Measurements from ENCODE around the gene UTP18. TPM values are rescaled to one million over a fixed set of nuclear protein-coding genes. Genes with fewer than 3 reads are reported as not detected.
A peak's percentile ranks its signal among the peaks of the same experiment; 100 is the strongest.
"Not testable (repeated sequence)": the region's sequence is repeated elsewhere in the genome, so short reads cannot be mapped to it uniquely, and the experiment has no call there.

UTP18 gene
- total RNA-seq, 1 donor from 2014 or later = 26.4 TPM

GRCh38 chr17:51258756-51259563, 1.4 kb upstream of the UTP18 start:
- DNase-seq (ENCODE audit: extremely low read depth, low read depth, low spot score) = no peak

- DNase-seq (ENCODE audit: extremely low read depth, low read depth, low spot score) = no peak
Measured at GRCh38 chr17:51259564-51260236, 646 bp upstream of the UTP18 start, which contains the start of gene MBTD1. Gene MBTD1 (minus strand): TSS chr17:51260049. CDS start chr17:51225161, 34,888 bp downstream.

GRCh38 chr17:51261024-51261963, 948 bp downstream of the UTP18 start:
- no peak for DNase-seq (ENCODE audit: extremely low read depth, low read depth, low spot score)

GRCh38 chr17:51263006-51263405, 2.7 kb downstream of the UTP18 start:
- no peak for DNase-seq (ENCODE audit: extremely low read depth, low read depth, low spot score)

GRCh38 chr17:51264466-51264865, 4.1 kb downstream of the UTP18 start:
- not testable (repeated sequence) for DNase-seq (ENCODE audit: extremely low read depth, low read depth, low spot score)

- DNase-seq (ENCODE audit: extremely low read depth, low read depth, low spot score) = no peak
Measured at GRCh38 chr17:51269991-51270390, 9.6 kb downstream of the UTP18 start.

GRCh38 chr17:51270636-51271035, 10.3 kb downstream of the UTP18 start:
- no peak for DNase-seq (ENCODE audit: extremely low read depth, low read depth, low spot score)

- no peak for DNase-seq (ENCODE audit: extremely low read depth, low read depth, low spot score)
Measured at GRCh38 chr17:51272812-51273211, 12.5 kb downstream of the UTP18 start.

- DNase-seq (ENCODE audit: extremely low read depth, low read depth, low spot score) = no peak
Measured at GRCh38 chr17:51275381-51275780, 15.0 kb downstream of the UTP18 start.

GRCh38 chr17:51279183-51279582, 18.8 kb downstream of the UTP18 start:
- no peak for DNase-seq (ENCODE audit: extremely low read depth, low read depth, low spot score)

- no peak for DNase-seq (ENCODE audit: extremely low read depth, low read depth, low spot score)
Measured at GRCh38 chr17:51287412-51287811, 27.1 kb downstream of the UTP18 start.

- no peak for DNase-seq (ENCODE audit: extremely low read depth, low read depth, low spot score)
Measured at GRCh38 chr17:51289696-51290111, 29.4 kb downstream of the UTP18 start.

GRCh38 chr17:51294338-51294737, 34.0 kb downstream of the UTP18 start:
- DNase-seq (ENCODE audit: extremely low read depth, low read depth, low spot score) = not testable (repeated sequence)

- peak; percentile 22 for DNase-seq (ENCODE audit: extremely low read depth, low read depth, low spot score)
Measured at GRCh38 chr17:51298508-51299371, 38.4 kb downstream of the UTP18 start.

GRCh38 chr17:51299859-51300258, 39.5 kb downstream of the UTP18 start:
- DNase-seq (ENCODE audit: extremely low read depth, low read depth, low spot score) = no peak

GRCh38 chr17:51305182-51305581, 44.8 kb downstream of the UTP18 start:
- DNase-seq (ENCODE audit: extremely low read depth, low read depth, low spot score) = no peak

- not testable (repeated sequence) for DNase-seq (ENCODE audit: extremely low read depth, low read depth, low spot score)
Measured at GRCh38 chr17:51312003-51312402, 51.7 kb downstream of the UTP18 start.

- no peak for DNase-seq (ENCODE audit: extremely low read depth, low read depth, low spot score)
Measured at GRCh38 chr17:51319186-51319585, 58.8 kb downstream of the UTP18 start.

- DNase-seq (ENCODE audit: extremely low read depth, low read depth, low spot score) = no peak
Measured at GRCh38 chr17:51322390-51323029, 62.2 kb downstream of the UTP18 start.

All from glomerular endothelial cell (primary cell).